HepG2 (cell line): Measurements from ENCODE around the gene AKAP6. TPM values are rescaled to one million over a fixed set of nuclear protein-coding genes. Genes with fewer than 3 reads are reported as not detected.

Experiments used
- ATAC-seq: fragments of 200-7000 bp; cut with Tn5 transposase; 3 replicates; pipeline ENCODE4 v1.9.1; 2020; ENCODE audit warnings: mild to moderate bottlenecking, moderate library complexity
- BruUV-seq: library from RNA; stranded (reverse); fragments of 400-500 nt; replicated peaks from 2 replicates; lab custom pipeline; 2021; lab: Mats Ljungman, UMichigan
- CTCF ChIA-PET: fragments of 300-600 bp; formaldehyde crosslinking; extraction: SDS; loops from one replicate; lab custom pipeline; 2021; ENCODE audit warnings: low total read pairs, inconsistent platforms, low intra/inter-chr PET ratio; lab: Yijun Ruan, JAX
- POLR2A ChIA-PET: fragments of 350-600 bp; sonication (Branson Sonifier 250); formaldehyde crosslinking; loops from one replicate; lab custom pipeline; 2020; ENCODE audit warnings: antibody characterized with exemption, inconsistent platforms; lab: Yijun Ruan, JAX
- DNase-seq: peaks from one replicate; pipeline ENCODE4 v3.0.0-alpha.2; 2015; ENCODE audit warnings: low spot score
- FAIRE-seq: peaks from 3 replicates; lab custom pipeline; 2011; peaks lifted over from hg19 to GRCh38; lab: Jason Lieb, UNC
- H2AFZ ChIP-seq: one replicate; pipeline ENCODE4 v1.6.1; 2011; ENCODE audit warnings: low read length, inconsistent platforms
- H3K27ac ChIP-seq: fragments of 300-600 bp; 3 replicates; pipeline ENCODE4 v1.8.0; 2011; ENCODE audit warnings: mixed run types, mild to moderate bottlenecking, mixed read lengths, low read length, inconsistent platforms; ENCODE audit not compliant: insufficient read depth; ENCODE audit errors: extremely low read length
- H3K27me3 ChIP-seq, 2 experiments: fragments of 200-600 bp in 1 of 2; 2 replicates in 1 of 2; 3 replicates in 1 of 2; pipeline versions ENCODE4 v1.6.0 to v1.8.0; 2011; ENCODE audit warnings: low read length in 2 of 2, mild to moderate bottlenecking in 2 of 2, moderate library complexity in 2 of 2, inconsistent platforms in 1 of 2; ENCODE audit not compliant: insufficient read depth in 2 of 2, control insufficient read depth in 1 of 2
- H3K36me3 ChIP-seq, 2 experiments: fragments of 200-600 bp in 1 of 2; replicated peaks in 1 of 2; 2 replicates in 1 of 2; 3 replicates in 1 of 2; pipeline versions ENCODE4 v1.5.1 to v1.8.0; 2011; ENCODE audit warnings: low read length in 2 of 2, inconsistent platforms in 1 of 2; ENCODE audit not compliant: insufficient read depth in 2 of 2, control insufficient read depth in 1 of 2
- H3K4me1 ChIP-seq: 2 replicates; pipeline ENCODE4 v1.5.1; 2012; ENCODE audit warnings: low read length, inconsistent platforms; ENCODE audit not compliant: insufficient read depth
- H3K4me2 ChIP-seq: 2 replicates; pipeline ENCODE4 v1.6.0; 2011; ENCODE audit warnings: low read depth, low read length, inconsistent platforms
- H3K4me3 ChIP-seq, 3 experiments: fragments of 200-600 bp in 1 of 3; sonication (generic), shearing (Covaris generic) in 1 of 3; replicated peaks in 1 of 3; 2 replicates each; pipeline ENCODE4 v1.5.1; 2011 to 2016; ENCODE audit warnings: low read length in 3 of 3, inconsistent platforms in 2 of 3, low read depth in 2 of 3, mild to moderate bottlenecking in 2 of 3, control low read depth in 1 of 3, mixed read lengths in 1 of 3; ENCODE audit not compliant: insufficient read depth in 1 of 3
- H3K79me2 ChIP-seq: one replicate; pipeline ENCODE4 v1.6.1; 2011; ENCODE audit warnings: low read length, inconsistent platforms; ENCODE audit not compliant: insufficient read depth
- H3K9ac ChIP-seq: 2 replicates; pipeline ENCODE4 v1.6.0; 2011; ENCODE audit warnings: mild to moderate bottlenecking, low read depth, low read length, inconsistent platforms; ENCODE audit not compliant: insufficient read depth
- H3K9me3 ChIP-seq: 2 replicates; pipeline ENCODE4 v1.5.1; 2012; ENCODE audit warnings: mild to moderate bottlenecking, low read length
- H4K20me1 ChIP-seq: 2 replicates; pipeline ENCODE4 v1.6.0; 2011; ENCODE audit warnings: inconsistent platforms, mild to moderate bottlenecking, low read length, moderate library complexity; ENCODE audit not compliant: insufficient read depth
- EED ChIP-seq: sonication (generic); formaldehyde crosslinking; IDR thresholded peaks from 2 replicates; pipeline ENCODE4 v1.5.0; 2020; ENCODE audit warnings: mild to moderate bottlenecking, missing genetic modification reagents
- FLYWCH1 ChIP-seq: sonication (generic); formaldehyde crosslinking; IDR thresholded peaks from 2 replicates; pipeline ENCODE4 v1.8.1; 2023; ENCODE audit warnings: mild to moderate bottlenecking, missing genetic modification reagents
- HNF1A ChIP-seq, 2 experiments: sonication (generic) in 1 of 2; formaldehyde crosslinking in 1 of 2; IDR thresholded peaks; 2 replicates each; pipeline versions ENCODE4 v1.4.0 to v1.6.1; 2016 to 2020; ENCODE audit warnings: borderline replicate concordance in 1 of 2, low read depth in 1 of 2, mild to moderate bottlenecking in 1 of 2, missing genetic modification reagents in 1 of 2
- IRF2 ChIP-seq: IDR thresholded peaks from 2 replicates; pipeline ENCODE4 v1.6.1; 2018; ENCODE audit warnings: missing genetic modification reagents, missing compliant biosample characterization
- MBNL3 ChIP-seq: fragments of 250-450 bp; sonication (Bioruptor Pico); conservative IDR thresholded peaks from 2 replicates; pipeline ENCODE4 v1.8.0; 2022; ENCODE audit warnings: mild to moderate bottlenecking, inconsistent platforms
- PHF21A ChIP-seq: sonication (generic); formaldehyde crosslinking; IDR thresholded peaks from 2 replicates; pipeline ENCODE4 v1.5.0; 2020; ENCODE audit warnings: mild to moderate bottlenecking, missing genetic modification reagents
- RBFOX2 ChIP-seq: fragments of 200-400 bp; formaldehyde crosslinking; IDR thresholded peaks from 2 replicates; pipeline ENCODE4 v1.6.1; 2017; ENCODE audit warnings: low read depth, mild to moderate bottlenecking, low read length
- TGIF2 ChIP-seq: IDR thresholded peaks from 2 replicates; pipeline ENCODE4 v1.6.1; 2016; ENCODE audit warnings: control low read depth, missing compliant biosample characterization
- ZBTB20 ChIP-seq: sonication (generic); formaldehyde crosslinking; IDR thresholded peaks from 2 replicates; pipeline ENCODE4 v1.8.1; 2023; ENCODE audit warnings: missing genetic modification reagents, low read depth, mild to moderate bottlenecking, borderline replicate concordance
- ZBTB37 ChIP-seq: sonication (generic); formaldehyde crosslinking; IDR thresholded peaks from 2 replicates; pipeline ENCODE4 v1.4.0; 2020; ENCODE audit warnings: mild to moderate bottlenecking, missing genetic modification reagents
- ZNF17 ChIP-seq: sonication (generic); formaldehyde crosslinking; IDR thresholded peaks from 2 replicates; pipeline ENCODE4 v1.5.0; 2020; ENCODE audit warnings: mild to moderate bottlenecking, missing genetic modification reagents
- ZNF567 ChIP-seq: sonication (generic); formaldehyde crosslinking; IDR thresholded peaks from 2 replicates; pipeline ENCODE4 v1.8.1; 2023; ENCODE audit warnings: mild to moderate bottlenecking, missing genetic modification reagents, borderline replicate concordance
- ZNF574 ChIP-seq: sonication (generic); formaldehyde crosslinking; IDR thresholded peaks from 2 replicates; pipeline ENCODE4 v1.4.0; 2020; ENCODE audit warnings: missing genetic modification reagents
- ZNF660 ChIP-seq: sonication (generic); formaldehyde crosslinking; IDR thresholded peaks from 2 replicates; pipeline ENCODE4 v1.5.1; 2020; ENCODE audit warnings: mild to moderate bottlenecking, low read depth, missing genetic modification reagents, borderline replicate concordance
- ZSCAN30 ChIP-seq: sonication (generic); formaldehyde crosslinking; IDR thresholded peaks from 2 replicates; pipeline ENCODE4 v1.5.0; 2020; ENCODE audit warnings: mild to moderate bottlenecking, missing genetic modification reagents
- WGBS: methylation state at CpG from one replicate; pipeline ENCODE4 v1.1.6; 2017; ENCODE audit warnings: low lambda C conversion rate; 5-methylcytosine and 5-hydroxymethylcytosine counted together
- in situ Hi-C: cut with HindIII; loops from 2 replicates; pipeline ENCODE4 v1.10.0; 2017; ENCODE audit warnings: low pct_unique_long_range_greater_than_20kb; ENCODE audit not compliant: extremely low pct_ligation_motif_present
- intact Hi-C: fragments of 100-400 bp; cut with micrococcal nuclease; formaldehyde crosslinking; loops from one replicate; pipeline ENCODE4 v1.10.0; 2022; ENCODE audit not compliant: unreplicated experiment
- polyA plus RNA-seq, 8 experiments: library from polyadenylated mRNA; depleted of rRNA in 3 of 8; stranded (reverse) in 7 of 8; unstranded in 1 of 8; fragments of >200 nt; fragmentation: Illumina TruSeq in 4 of 8; extraction: Trizol in 4 of 8; gene quantifications; 2 replicates each; pipeline versions ENCODE4 v1.2.1 to v1.2.3, GENCODE V29; 2011 to 2016; ENCODE audit warnings: low read depth in 4 of 8, missing spikeins in 1 of 8, mixed read lengths in 1 of 8; ENCODE audit not compliant: insufficient read depth in 1 of 8
- total RNA-seq, 5 experiments: library from RNA; depleted of rRNA; stranded (reverse); fragments of >200 nt; fragmentation: Illumina TruSeq; extraction: Trizol; gene quantifications; 2 replicates each; pipeline ENCODE4 v1.2.3, GENCODE V29; 2016; ENCODE audit warnings: low read depth in 1 of 5

Gene AKAP6
- total and polyA plus RNA-seq, 2 of the 13 experiments (the other 11 are each of a cell fraction or from before 2014, with no cell fraction given) = 1.4 TPM

- TF ChIP-seq ZNF660 (CRISPR knock-in tag) (no peak), ZNF574 (CRISPR knock-in tag) (no peak), FLYWCH1 (CRISPR knock-in tag) (no peak), RBFOX2 (no peak), ZBTB37 (CRISPR knock-in tag) (no peak), PHF21A (CRISPR knock-in tag) (no peak)
Observed at GRCh38 chr14:32494609-32495434, 165.7 kb downstream of the AKAP6 start (continued).

- in situ Hi-C loops (no loop called here), intact Hi-C loops (no loop called here)
- ChIA-PET CTCF (no interaction called here), POLR2A (no interaction called here)
- Histone ChIP-seq H3K36me3 (no peaks in the 10 kb centered on the region), H3K27me3 (no peaks in the 10 kb centered on the region), H3K9ac (no peak overlapping the region), H3K79me2 (no peaks in the 10 kb centered on the region), H2AFZ (no peak overlapping the region), H3K4me1 (no peaks in the 10 kb centered on the region), H3K9me3 (no peaks in the 10 kb centered on the region), H3K27ac (no peak overlapping the region), H3K4me3 (no peak overlapping the region), H3K4me2 (no peak overlapping the region), H4K20me1 (no peaks in the 10 kb centered on the region)
- FAIRE-seq (no peak), ATAC-seq (peak; percentile 23; the same call in 1 of the 3 replicates), DNase-seq (no peak)
- no TSS peak for BruUV-seq
- 53% methylated on average over 6 of the region's 6 CpGs for WGBS
- no peak for TF ChIP-seq ZNF567
- no peak for TF ChIP-seq IRF2 (CRISPR knock-in tag)
- no peak for TF ChIP-seq ZBTB20 (CRISPR knock-in tag)
- TF ChIP-seq TGIF2 (CRISPR knock-in tag) = no peak
- no peak for TF ChIP-seq ZNF17 (CRISPR knock-in tag)
- TF ChIP-seq ZSCAN30 (CRISPR knock-in tag) = no peak
- TF ChIP-seq HNF1A (IDR thresholded peaks at IDR 0.05; ENCODE audit: low read depth) = no peak
- TF ChIP-seq HNF1A (CRISPR knock-in tag; IDR thresholded peaks at IDR 0.05; ENCODE audit: borderline replicate concordance) = no peak
- TF ChIP-seq EED (CRISPR knock-in tag) = no peak
- no peak for TF ChIP-seq MBNL3 (CRISPR knock-in tag)
Observed at GRCh38 chr14:32495435-32495734, 166.3 kb downstream of the AKAP6 start.
